Measurements from ENCODE around the gene ZBTB7B.
"Not testable (repeated sequence)": the region's sequence is repeated elsewhere in the genome, so short reads cannot be mapped to it uniquely, and the experiment has no call there.

The ZBTB7B gene

DNA sequence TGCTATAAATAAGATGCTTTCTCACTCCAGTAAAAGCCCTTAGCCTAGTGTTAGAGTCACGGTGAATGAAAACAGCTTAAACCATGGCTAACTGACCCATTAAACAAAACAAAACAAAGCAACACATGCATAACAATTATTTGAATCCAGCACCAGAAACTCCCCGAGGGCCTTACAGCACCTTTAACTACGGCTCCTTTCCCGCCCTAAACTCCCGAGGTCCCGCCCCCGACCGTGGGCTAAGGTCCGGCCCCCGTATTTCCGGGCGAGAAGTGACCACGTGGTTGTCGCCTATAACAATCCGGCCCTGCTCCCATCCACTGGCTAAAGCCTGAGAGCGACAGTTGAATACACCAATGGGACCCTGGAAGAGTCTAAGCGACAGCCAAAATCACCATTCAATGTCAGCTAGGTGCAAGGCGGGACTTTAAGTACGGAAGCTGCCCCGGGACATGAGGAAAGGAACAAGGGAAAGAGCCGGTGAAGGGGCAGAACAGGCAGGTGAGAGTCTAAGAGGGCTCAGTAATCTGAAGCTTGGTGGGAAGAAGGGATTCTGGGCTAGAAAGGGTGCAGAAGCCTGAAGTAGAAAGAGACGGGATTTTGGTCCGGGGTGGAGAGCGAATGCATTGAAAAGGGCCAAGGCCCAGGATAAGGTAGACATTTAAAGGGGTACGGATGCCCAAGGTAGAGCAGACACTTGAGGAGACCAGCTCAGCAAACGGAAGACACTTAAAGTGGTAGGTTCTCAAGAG lies 19.5 kb upstream of the ZBTB7B start, which contains the start of gene FLAD1:
TSS of gene FLAD1 (plus strand) at position 448 of the 752 bp plus-strand sequence. CDS start 351 bp downstream, outside the sequence.
- peak within 1 kb of the TSS; percentile 88 for H3K4me3 ChIP-seq (ENCODE audit: low read depth, low read length)
- DNase-seq (ENCODE audit: low read depth) = peak; percentile 100
- TF ChIP-seq, protein P1, sequence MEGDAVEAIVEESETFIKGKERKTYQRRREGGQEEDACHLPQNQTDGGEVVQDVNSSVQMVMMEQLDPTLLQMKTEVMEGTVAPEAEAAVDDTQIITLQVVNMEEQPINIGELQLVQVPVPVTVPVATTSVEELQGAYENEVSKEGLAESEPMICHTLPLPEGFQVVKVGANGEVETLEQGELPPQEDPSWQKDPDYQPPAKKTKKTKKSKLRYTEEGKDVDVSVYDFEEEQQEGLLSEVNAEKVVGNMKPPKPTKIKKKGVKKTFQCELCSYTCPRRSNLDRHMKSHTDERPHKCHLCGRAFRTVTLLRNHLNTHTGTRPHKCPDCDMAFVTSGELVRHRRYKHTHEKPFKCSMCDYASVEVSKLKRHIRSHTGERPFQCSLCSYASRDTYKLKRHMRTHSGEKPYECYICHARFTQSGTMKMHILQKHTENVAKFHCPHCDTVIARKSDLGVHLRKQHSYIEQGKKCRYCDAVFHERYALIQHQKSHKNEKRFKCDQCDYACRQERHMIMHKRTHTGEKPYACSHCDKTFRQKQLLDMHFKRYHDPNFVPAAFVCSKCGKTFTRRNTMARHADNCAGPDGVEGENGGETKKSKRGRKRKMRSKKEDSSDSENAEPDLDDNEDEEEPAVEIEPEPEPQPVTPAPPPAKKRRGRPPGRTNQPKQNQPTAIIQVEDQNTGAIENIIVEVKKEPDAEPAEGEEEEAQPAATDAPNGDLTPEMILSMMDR (conservative IDR thresholded peaks at IDR 0.05; ENCODE audit: low read depth, low read length) = no peak

DNA sequence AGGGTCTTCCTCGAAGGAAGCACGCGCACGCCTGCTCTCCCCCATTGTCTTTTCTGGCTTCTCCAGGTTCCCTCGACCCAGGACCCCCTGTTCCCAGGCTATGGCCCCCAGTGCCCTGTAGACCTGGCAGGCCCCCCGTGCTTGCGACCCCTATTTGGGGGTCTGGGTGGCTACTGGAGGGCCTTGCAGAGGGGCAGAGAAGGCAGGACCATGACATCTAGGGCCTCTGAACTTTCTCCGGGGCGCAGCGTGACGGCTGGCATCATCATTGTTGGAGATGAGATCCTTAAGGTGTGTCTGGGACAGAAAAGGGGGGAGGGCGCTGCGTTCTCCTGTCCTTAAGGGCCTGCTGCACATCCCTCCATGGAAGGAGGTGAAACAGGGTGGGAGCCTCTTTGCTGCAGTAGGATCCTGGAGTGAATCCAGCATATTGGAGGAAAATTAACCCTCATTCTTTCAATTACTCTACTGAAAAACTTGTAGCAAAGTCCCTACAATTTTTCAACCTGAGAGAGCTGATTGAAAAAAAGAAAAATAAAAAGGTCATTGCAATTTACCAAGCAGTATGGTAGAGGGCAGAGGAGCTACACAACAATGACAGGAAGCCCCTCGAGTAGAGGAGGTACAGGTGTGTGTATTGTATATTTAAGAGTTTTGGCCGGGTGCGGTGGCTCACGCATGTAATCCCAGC lies 18.7 kb upstream of the ZBTB7B start:
- H3K4me3 ChIP-seq (ENCODE audit: low read depth, low read length) = peak overlapping the region; percentile 88
- DNase-seq (ENCODE audit: low read depth) = no peak
- TF ChIP-seq, protein P1 (conservative IDR thresholded peaks at IDR 0.05; ENCODE audit: low read depth, low read length) = no peak

DNA sequence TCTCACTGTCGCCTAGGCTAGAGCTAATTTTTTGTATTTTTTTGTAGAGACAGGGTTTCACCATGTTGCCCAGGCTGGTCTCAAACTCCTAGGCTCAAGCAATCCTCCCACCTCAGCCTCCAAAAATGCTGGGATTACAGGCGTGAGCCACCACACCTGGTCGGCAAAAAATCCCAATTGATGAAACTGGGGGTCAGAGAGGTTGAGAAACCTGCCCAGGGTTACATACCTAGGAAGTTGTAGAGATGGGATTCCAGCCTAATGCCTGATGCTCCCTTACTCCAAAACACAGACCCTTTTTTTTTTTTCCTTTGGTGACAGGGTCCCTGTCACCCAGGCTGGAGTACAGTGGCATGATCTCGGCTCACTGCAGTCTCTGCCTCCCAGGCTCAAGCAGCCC lies 15.9 kb upstream of the ZBTB7B start:
- not testable (repeated sequence) for DNase-seq (ENCODE audit: low read depth); H3K4me3 ChIP-seq (ENCODE audit: low read depth, low read length)

DNA sequence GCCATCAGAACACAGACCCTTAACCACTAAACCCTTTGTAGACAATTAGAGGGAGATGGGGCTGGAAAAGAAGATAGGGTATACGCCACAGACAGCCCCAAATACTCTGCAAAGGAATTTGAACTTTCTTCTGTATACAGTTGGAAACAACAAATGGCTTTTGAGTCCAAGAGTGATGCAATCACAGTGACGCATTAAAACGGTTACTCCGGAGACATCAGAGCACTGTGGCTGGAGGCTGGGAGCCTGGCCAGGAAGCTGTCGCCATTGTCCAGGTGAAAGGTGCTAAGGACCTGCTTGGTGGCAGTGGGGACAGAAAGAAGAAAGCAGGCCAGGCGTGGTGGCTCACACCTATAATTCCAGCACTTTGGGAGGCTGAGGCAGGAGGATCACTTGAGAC lies 15.3 kb upstream of the ZBTB7B start:
- TF ChIP-seq, protein P1 (conservative IDR thresholded peaks at IDR 0.05; ENCODE audit: low read depth, low read length) = no peak
- H3K4me3 ChIP-seq (ENCODE audit: low read depth, low read length) = no peak overlapping the region
- DNase-seq (ENCODE audit: low read depth) = no peak

DNA sequence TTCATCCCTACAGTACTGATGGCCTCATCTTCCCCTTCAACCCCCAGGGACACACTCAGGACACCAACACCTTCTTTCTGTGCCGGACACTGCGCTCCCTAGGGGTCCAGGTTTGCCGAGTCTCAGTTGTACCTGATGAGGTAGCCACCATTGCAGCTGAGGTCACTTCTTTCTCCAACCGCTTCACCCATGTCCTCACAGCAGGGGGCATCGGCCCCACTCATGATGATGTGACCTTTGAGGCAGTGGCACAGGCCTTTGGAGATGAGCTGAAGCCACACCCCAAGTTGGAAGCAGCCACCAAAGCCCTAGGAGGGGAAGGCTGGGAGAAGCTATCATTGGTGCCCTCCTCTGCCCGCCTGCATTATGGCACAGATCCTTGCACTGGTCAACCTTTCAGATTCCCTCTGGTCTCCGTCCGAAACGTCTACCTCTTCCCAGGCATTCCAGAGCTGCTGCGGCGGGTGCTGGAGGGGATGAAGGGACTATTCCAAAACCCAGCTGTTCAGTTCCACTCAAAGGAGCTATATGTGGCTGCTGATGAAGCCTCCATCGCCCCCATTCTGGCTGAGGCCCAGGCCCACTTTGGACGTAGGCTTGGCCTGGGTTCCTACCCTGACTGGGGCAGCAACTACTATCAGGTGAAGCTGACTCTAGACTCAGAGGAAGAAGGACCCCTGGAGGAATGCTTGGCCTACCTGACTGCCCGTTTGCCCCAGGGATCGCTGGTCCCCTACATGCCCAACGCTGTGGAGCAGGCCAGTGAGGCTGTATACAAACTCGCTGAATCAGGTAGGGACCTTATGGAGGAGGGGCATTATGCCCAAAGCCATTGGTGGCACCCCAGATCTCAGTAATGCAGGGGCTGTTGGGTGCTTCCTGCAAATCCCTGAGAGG lies 14.3 kb upstream of the ZBTB7B start:
- no peak overlapping the region for H3K4me3 ChIP-seq (ENCODE audit: low read depth, low read length)
- TF ChIP-seq, protein P1 (conservative IDR thresholded peaks at IDR 0.05; ENCODE audit: low read depth, low read length) = no peak
- no peak for DNase-seq (ENCODE audit: low read depth)

DNA sequence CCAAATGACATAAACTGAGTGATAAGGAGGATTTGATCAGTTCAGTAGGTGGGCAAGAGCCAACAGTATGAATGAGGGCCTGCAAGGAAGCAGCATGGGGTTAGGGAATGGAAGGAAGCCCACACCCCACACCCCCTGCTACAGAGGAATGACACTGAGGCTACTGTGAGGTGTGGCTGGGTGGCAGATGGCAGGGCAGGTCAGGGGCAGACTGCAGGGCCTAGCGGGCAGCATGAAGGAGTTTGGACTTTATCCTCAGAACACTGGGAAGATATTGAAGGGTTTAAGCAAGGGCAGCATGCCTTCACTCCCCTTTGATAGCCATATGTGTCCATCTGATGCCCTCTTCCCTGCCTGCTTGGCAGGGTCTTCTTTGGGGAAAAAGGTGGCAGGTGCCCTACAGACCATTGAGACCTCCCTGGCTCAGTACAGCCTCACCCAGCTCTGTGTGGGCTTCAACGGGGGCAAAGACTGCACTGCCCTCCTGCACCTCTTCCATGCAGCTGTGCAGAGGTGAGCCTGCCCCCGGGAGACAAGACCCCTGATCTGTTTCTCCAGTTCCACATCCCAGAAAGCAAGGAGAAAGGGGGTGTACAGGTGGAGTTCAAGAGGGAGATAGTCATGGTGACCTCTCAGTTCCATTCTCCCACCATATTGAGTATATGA lies 13.3 kb upstream of the ZBTB7B start:
- DNase-seq (ENCODE audit: low read depth) = no peak
- TF ChIP-seq, protein P1 (conservative IDR thresholded peaks at IDR 0.05; ENCODE audit: low read depth, low read length) = no peak
- no peak overlapping the region for H3K4me3 ChIP-seq (ENCODE audit: low read depth, low read length)
